ENCODE data around the gene KCNAB1.

KCNAB1 gene

DNA sequence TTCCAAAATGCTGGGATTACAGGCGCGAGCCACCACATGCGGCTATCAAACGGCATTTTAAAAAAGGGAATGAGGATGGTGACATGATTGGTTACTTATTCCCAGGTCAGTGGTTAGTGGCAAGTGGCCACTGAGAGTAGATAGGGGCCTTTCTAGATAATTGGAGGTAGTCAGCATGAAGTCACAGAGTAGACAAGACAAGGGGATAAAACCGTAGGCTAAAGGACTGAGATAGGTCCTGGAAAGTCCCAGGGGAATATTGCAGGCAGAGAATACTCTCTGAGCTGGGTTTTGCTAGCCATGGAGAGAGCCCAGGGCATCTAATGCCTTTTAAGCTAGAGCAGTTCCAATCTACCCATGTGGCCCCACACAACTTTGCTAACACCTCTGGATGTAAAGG, 52.2 kb downstream of the KCNAB1 start:
- Histone ChIP-seq H3K9ac (ENCODE audit: low read length in 5 of 5) (no peak overlapping the region), H3K4me1 (ENCODE audit: control insufficient read depth in 5 of 5, insufficient read depth in 5 of 5, low read length in 5 of 5) (no peaks in the 10 kb centered on the region), H3K27ac (ENCODE audit: low read depth, low read length) (no peak overlapping the region), H3K36me3 (ENCODE audit: control insufficient read depth in 5 of 5, insufficient read depth in 5 of 5, low read length in 5 of 5) (no peaks in the 10 kb centered on the region), H3K9me3 (ENCODE audit: control insufficient read depth in 5 of 5, low read length in 5 of 5) (no peaks in the 10 kb centered on the region), H3K4me3 (ENCODE audit: low read depth in 1 of 5, low read length in 5 of 5) (no peak overlapping the region), H3K27me3 (ENCODE audit: control insufficient read depth in 5 of 5, insufficient read depth in 4 of 5, low read length in 5 of 5) (no peaks in the 10 kb centered on the region)

DNA sequence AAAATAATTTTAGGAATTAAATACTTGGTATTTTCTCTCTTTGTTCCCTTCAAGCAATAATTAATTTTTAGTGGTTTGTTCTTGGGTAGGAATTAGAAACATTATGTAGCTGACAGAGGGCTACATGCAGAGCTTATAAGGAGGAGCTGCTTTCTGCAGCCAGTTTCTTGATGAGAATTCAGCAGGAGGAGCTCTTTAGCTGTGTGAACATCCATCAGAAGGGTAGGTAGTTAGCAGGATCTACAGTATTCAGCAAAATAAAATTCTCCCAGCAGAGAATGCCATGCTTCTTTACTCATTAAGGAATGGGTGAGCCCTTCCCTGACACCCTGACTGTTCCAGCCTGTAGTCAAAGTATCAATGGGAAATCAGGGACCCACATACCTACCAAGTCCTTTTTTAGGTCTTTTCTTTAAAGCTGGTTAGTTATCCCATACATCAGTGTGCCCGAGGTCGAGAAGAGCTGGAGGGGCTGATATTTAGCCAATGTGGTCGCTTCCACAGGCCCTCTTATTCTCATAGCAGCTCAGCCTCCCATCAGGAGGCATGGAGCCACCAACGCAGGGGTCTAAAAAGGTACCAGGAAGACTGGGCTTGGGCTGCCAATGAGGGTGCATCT, 54.0 kb downstream of the KCNAB1 start:
- Histone ChIP-seq H3K9ac (ENCODE audit: low read length in 5 of 5) (no peak overlapping the region), H3K27ac (ENCODE audit: low read depth, low read length) (no peak overlapping the region), H3K9me3 (ENCODE audit: control insufficient read depth in 5 of 5, low read length in 5 of 5) (no peaks in the 10 kb centered on the region), H3K4me3 (ENCODE audit: low read depth in 1 of 5, low read length in 5 of 5) (no peak overlapping the region), H3K27me3 (ENCODE audit: control insufficient read depth in 5 of 5, insufficient read depth in 4 of 5, low read length in 5 of 5) (no peaks in the 10 kb centered on the region), H3K36me3 (ENCODE audit: control insufficient read depth in 5 of 5, insufficient read depth in 5 of 5, low read length in 5 of 5) (no peaks in the 10 kb centered on the region), H3K4me1 (ENCODE audit: control insufficient read depth in 5 of 5, insufficient read depth in 5 of 5, low read length in 5 of 5) (no peaks in the 10 kb centered on the region)

DNA sequence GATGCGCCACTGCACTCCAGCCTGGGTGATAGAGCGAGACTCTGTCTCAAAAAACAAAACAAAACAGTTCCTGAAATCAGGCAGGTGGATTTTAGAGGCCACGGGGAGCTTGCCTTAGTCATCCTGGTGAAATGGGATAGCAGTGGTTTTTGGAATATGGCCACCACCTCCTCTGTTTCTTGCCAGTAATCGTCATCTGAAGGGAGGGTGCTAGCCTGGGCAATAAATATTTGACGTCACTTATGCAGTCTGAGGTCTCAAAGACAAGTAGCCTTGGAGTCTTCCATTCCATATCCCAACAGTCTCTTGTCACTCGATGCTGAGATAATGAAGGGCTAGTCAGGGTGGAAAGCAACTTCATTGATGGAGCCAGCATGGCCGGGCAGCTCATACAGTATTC, 55.2 kb downstream of the KCNAB1 start:
- no peak overlapping the region for H3K9ac ChIP-seq (ENCODE audit: low read length in 5 of 5)
- no peaks in the 10 kb centered on the region for H3K36me3 ChIP-seq (ENCODE audit: control insufficient read depth in 5 of 5, insufficient read depth in 5 of 5, low read length in 5 of 5)
- no peaks in the 10 kb centered on the region for H3K9me3 ChIP-seq (ENCODE audit: control insufficient read depth in 5 of 5, low read length in 5 of 5)
- H3K4me3 ChIP-seq (ENCODE audit: low read depth in 1 of 5, low read length in 5 of 5), result no peak overlapping the region
- no peaks in the 10 kb centered on the region for H3K27me3 ChIP-seq (ENCODE audit: control insufficient read depth in 5 of 5, insufficient read depth in 4 of 5, low read length in 5 of 5)
- H3K4me1 ChIP-seq (ENCODE audit: control insufficient read depth in 5 of 5, insufficient read depth in 5 of 5, low read length in 5 of 5), result no peaks in the 10 kb centered on the region
- no peak overlapping the region for H3K27ac ChIP-seq (ENCODE audit: low read depth, low read length)

DNA sequence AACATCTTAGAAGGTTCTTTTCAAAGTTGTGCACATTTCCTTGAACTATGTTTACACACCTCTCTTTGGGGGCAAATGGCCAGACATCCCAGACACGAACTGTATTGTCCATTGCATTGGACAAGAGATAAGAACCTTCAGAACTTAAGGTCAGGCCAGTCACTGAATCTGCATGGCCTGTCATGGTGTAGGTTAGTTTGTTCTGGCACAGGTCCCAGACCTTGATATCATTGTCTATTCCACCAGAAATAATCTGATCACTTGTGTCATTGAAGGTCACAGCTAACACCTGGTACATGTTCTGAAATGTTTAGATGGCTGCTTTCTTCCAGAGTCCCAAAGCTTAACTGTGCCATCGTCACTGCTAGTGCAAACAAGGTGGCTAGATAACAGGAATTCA, 55.7 kb downstream of the KCNAB1 start:
- H3K36me3 ChIP-seq (ENCODE audit: control insufficient read depth in 5 of 5, insufficient read depth in 5 of 5, low read length in 5 of 5), result no peaks in the 10 kb centered on the region
- no peak overlapping the region for H3K4me3 ChIP-seq (ENCODE audit: low read depth in 1 of 5, low read length in 5 of 5)
- H3K9ac ChIP-seq (ENCODE audit: low read length in 5 of 5), result no peak overlapping the region
- no peaks in the 10 kb centered on the region for H3K9me3 ChIP-seq (ENCODE audit: control insufficient read depth in 5 of 5, low read length in 5 of 5)
- H3K27ac ChIP-seq (ENCODE audit: low read depth, low read length), result no peak overlapping the region
- H3K27me3 ChIP-seq (ENCODE audit: control insufficient read depth in 5 of 5, insufficient read depth in 4 of 5, low read length in 5 of 5), result no peaks in the 10 kb centered on the region
- H3K4me1 ChIP-seq (ENCODE audit: control insufficient read depth in 5 of 5, insufficient read depth in 5 of 5, low read length in 5 of 5), result no peaks in the 10 kb centered on the region

DNA sequence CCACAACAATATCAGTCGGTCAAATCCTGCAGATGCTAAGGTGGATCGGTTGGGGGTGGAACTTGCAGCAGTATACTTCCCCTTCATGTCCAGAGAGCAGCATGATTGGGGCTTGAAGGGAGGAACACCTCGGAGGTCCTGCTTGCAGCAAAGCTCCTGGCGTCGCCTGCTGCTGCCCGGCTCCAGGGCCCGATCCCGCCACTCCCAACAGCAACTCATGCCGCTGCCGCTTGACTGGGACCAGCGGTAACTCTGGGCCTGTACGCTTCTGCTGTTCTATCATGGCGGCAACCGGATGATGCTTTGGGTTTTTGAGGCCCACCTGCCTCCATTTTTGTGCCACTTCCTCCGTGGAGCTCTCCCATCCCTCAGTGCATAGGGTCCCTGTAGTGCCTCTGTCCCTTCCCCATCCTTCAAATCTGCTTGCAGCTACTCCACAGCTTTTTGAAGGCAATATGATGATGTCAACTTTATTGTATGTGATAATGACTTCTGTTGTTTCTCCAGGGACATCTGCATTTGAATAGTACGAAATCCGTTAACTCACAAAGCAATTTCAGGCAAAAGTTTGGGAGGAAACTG, 56.3 kb downstream of the KCNAB1 start:
- Histone ChIP-seq H3K27me3 (ENCODE audit: control insufficient read depth in 5 of 5, insufficient read depth in 4 of 5, low read length in 5 of 5) (no peaks in the 10 kb centered on the region), H3K9me3 (ENCODE audit: control insufficient read depth in 5 of 5, low read length in 5 of 5) (no peaks in the 10 kb centered on the region), H3K9ac (ENCODE audit: low read length in 5 of 5) (no peak overlapping the region), H3K4me3 (ENCODE audit: low read depth in 1 of 5, low read length in 5 of 5) (no peak overlapping the region), H3K36me3 (ENCODE audit: control insufficient read depth in 5 of 5, insufficient read depth in 5 of 5, low read length in 5 of 5) (no peaks in the 10 kb centered on the region), H3K27ac (ENCODE audit: low read depth, low read length) (no peak overlapping the region), H3K4me1 (ENCODE audit: control insufficient read depth in 5 of 5, insufficient read depth in 5 of 5, low read length in 5 of 5) (no peaks in the 10 kb centered on the region)

DNA sequence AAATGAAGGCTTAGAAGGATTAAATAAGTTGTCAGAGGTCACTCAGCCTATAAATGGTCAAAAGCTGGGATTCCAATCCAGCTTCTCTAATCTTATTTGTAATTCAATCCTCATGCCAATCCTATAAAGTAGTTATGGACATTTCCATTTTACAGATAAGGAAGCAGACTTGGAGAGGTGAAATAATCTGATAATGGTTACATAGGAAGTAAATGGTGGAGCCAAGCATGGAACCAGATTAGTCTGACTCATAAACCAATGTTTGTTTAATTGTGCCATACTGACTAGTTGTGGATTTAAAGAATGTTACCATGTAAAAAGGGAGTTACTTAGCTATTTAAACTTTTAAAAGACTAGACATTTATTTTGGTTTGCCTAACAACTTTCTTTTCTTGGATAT, 59.7 kb downstream of the KCNAB1 start:
- H3K27me3 ChIP-seq (ENCODE audit: control insufficient read depth in 5 of 5, insufficient read depth in 4 of 5, low read length in 5 of 5), result no peaks in the 10 kb centered on the region
- H3K4me3 ChIP-seq (ENCODE audit: low read depth in 1 of 5, low read length in 5 of 5), result no peak overlapping the region
- H3K4me1 ChIP-seq (ENCODE audit: control insufficient read depth in 5 of 5, insufficient read depth in 5 of 5, low read length in 5 of 5), result no peaks in the 10 kb centered on the region
- H3K9me3 ChIP-seq (ENCODE audit: control insufficient read depth in 5 of 5, low read length in 5 of 5), result no peaks in the 10 kb centered on the region
- no peak overlapping the region for H3K9ac ChIP-seq (ENCODE audit: low read length in 5 of 5)
- H3K27ac ChIP-seq (ENCODE audit: low read depth, low read length), result no peak overlapping the region
- H3K36me3 ChIP-seq (ENCODE audit: control insufficient read depth in 5 of 5, insufficient read depth in 5 of 5, low read length in 5 of 5), result no peaks in the 10 kb centered on the region

DNA sequence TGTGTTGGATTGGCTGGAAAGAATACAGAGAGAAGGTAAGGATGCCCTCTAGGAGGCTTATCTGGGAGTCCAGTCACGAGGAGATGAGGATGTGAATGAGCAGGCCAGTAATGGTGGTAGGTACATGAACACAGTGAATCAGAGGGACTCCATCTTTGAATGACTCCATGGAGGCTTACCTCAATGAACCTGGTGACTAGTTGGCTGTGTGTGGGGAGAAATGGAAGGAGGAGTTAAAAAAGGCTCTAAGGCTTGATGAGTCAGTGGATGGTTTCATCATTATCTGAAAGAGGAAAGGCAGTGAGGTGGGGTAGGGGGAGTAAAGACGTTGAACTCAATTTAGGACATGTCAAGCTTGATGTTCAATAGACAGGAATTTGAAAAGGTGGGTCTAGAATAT, 61.1 kb downstream of the KCNAB1 start:
- no peak overlapping the region for H3K9ac ChIP-seq (ENCODE audit: low read length in 5 of 5)
- no peaks in the 10 kb centered on the region for H3K4me1 ChIP-seq (ENCODE audit: control insufficient read depth in 5 of 5, insufficient read depth in 5 of 5, low read length in 5 of 5)
- H3K9me3 ChIP-seq (ENCODE audit: control insufficient read depth in 5 of 5, low read length in 5 of 5), result no peaks in the 10 kb centered on the region
- H3K27me3 ChIP-seq (ENCODE audit: control insufficient read depth in 5 of 5, insufficient read depth in 4 of 5, low read length in 5 of 5), result no peaks in the 10 kb centered on the region
- no peak overlapping the region for H3K4me3 ChIP-seq (ENCODE audit: low read depth in 1 of 5, low read length in 5 of 5)
- H3K27ac ChIP-seq (ENCODE audit: low read depth, low read length), result no peak overlapping the region
- no peaks in the 10 kb centered on the region for H3K36me3 ChIP-seq (ENCODE audit: control insufficient read depth in 5 of 5, insufficient read depth in 5 of 5, low read length in 5 of 5)

DNA sequence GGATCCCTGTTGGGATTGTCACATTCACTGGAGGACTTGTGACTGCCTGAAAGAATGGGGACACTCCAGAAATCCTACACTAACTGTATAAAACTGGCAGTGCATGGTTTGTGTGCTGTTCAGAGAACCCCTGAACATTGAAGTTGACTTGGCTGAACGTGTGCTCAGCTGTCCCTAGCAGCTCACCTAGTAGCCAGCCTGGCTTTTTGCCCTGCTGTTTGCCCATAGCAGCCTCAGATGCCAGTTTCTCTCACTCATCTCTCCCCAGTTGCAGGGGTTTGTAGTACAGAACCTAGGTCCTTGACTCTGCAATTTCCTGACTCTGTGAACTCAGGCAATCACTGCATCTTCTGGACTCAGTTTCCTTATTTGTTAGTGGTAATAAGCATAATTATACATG, 63.0 kb downstream of the KCNAB1 start:
- H3K9me3 ChIP-seq (ENCODE audit: control insufficient read depth in 5 of 5, low read length in 5 of 5), result no peaks in the 10 kb centered on the region
- no peaks in the 10 kb centered on the region for H3K27me3 ChIP-seq (ENCODE audit: control insufficient read depth in 5 of 5, insufficient read depth in 4 of 5, low read length in 5 of 5)

DNA sequence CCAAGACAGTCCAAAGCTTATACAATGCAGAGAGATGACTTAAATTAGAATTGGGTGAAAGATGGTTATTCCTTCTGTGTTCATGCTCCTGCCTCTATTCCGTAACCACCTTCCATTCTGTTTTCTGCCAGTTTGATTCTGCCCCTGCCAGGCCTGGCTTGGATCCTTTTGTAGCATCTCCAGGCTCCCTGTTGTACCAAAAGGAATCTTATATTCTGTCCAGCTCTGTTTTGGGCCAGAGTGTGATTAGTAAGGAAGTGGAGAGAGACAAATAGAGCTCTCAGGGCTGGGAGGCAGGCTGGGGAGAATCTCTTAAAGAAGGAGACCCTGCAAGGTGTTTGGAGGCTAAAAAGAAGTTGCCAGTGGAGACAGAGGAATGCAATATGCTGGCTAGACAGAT, 63.8 kb downstream of the KCNAB1 start:
- Histone ChIP-seq H3K27ac (ENCODE audit: low read depth, low read length) (no peak overlapping the region), H3K9ac (ENCODE audit: low read length in 5 of 5) (no peak overlapping the region), H3K36me3 (ENCODE audit: control insufficient read depth in 5 of 5, insufficient read depth in 5 of 5, low read length in 5 of 5) (no peaks in the 10 kb centered on the region), H3K4me1 (ENCODE audit: control insufficient read depth in 5 of 5, insufficient read depth in 5 of 5, low read length in 5 of 5) (no peaks in the 10 kb centered on the region), H3K4me3 (ENCODE audit: low read depth in 1 of 5, low read length in 5 of 5) (no peak overlapping the region), H3K9me3 (ENCODE audit: control insufficient read depth in 5 of 5, low read length in 5 of 5) (no peaks in the 10 kb centered on the region), H3K27me3 (ENCODE audit: control insufficient read depth in 5 of 5, insufficient read depth in 4 of 5, low read length in 5 of 5) (no peaks in the 10 kb centered on the region)

More for the DNA sequence above, 63.0 kb downstream of the KCNAB1 start:
- no peak overlapping the region for H3K4me3 ChIP-seq (ENCODE audit: low read depth in 1 of 5, low read length in 5 of 5)
- no peak overlapping the region for H3K9ac ChIP-seq (ENCODE audit: low read length in 5 of 5)
- no peaks in the 10 kb centered on the region for H3K4me1 ChIP-seq (ENCODE audit: control insufficient read depth in 5 of 5, insufficient read depth in 5 of 5, low read length in 5 of 5)
- no peaks in the 10 kb centered on the region for H3K36me3 ChIP-seq (ENCODE audit: control insufficient read depth in 5 of 5, insufficient read depth in 5 of 5, low read length in 5 of 5)
- no peak overlapping the region for H3K27ac ChIP-seq (ENCODE audit: low read depth, low read length)

DNA sequence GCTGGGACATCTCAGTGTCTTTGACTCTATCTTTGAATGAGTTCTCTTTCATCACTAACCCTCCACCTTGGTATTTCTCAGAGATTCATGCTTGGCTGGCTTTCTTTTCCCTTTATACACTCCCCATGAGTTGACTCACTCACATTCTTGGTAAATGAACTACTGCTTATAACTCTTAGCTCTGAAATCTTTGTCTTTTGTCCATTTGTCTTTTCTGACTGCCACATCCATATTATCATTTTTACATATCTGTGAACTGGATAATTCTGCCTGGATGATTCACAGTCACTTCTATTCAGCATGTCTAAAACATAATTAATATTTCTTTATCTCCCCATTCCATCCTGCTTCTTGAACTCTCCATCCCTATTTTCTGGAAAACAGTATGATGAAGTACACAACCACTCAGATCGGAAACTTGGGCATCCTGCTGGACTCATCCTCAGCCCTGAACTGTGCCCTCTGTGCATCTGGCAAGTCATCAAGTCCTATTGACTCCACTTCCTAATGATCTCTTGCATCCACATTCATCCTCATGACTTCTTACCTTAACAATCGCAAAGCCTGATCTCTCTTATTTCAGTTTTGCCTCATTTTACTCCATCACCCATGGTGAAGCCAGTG, 66.9 kb downstream of the KCNAB1 start:
- Histone ChIP-seq H3K36me3 (ENCODE audit: control insufficient read depth in 5 of 5, insufficient read depth in 5 of 5, low read length in 5 of 5) (no peaks in the 10 kb centered on the region), H3K27me3 (ENCODE audit: control insufficient read depth in 5 of 5, insufficient read depth in 4 of 5, low read length in 5 of 5) (no peaks in the 10 kb centered on the region), H3K9ac (ENCODE audit: low read length in 5 of 5) (no peak overlapping the region), H3K9me3 (ENCODE audit: control insufficient read depth in 5 of 5, low read length in 5 of 5) (no peaks in the 10 kb centered on the region), H3K27ac (ENCODE audit: low read depth, low read length) (no peak overlapping the region), H3K4me3 (ENCODE audit: low read depth in 1 of 5, low read length in 5 of 5) (no peak overlapping the region), H3K4me1 (ENCODE audit: control insufficient read depth in 5 of 5, insufficient read depth in 5 of 5, low read length in 5 of 5) (no peaks in the 10 kb centered on the region)
